ENCODE measurements around the gene PDIA6.
"Not testable (repeated sequence)": the region's sequence is repeated elsewhere in the genome, so short reads cannot be mapped to it uniquely, and the experiment has no call there.

Gene PDIA6

GRCh38 chr2:10833021-10833420 lies 20.4 kb upstream of the PDIA6 start:
- no peak for DNase-seq (ENCODE audit: low read depth in 3 of 3)

- peak; percentile 69 to 77 (median 70) for DNase-seq (ENCODE audit: low read depth in 3 of 3)
Observed at GRCh38 chr2:10832203-10832936, 19.8 kb upstream of the PDIA6 start.

GRCh38 chr2:10831400-10831985 lies 18.9 kb upstream of the PDIA6 start:
- DNase-seq (ENCODE audit: low read depth in 3 of 3), result no peak

GRCh38 chr2:10830641-10831399 lies 18.2 kb upstream of the PDIA6 start:
- no peak for DNase-seq (ENCODE audit: low read depth in 3 of 3)

- no peak for DNase-seq (ENCODE audit: low read depth in 3 of 3)
Observed at GRCh38 chr2:10830203-10830602, 17.6 kb upstream of the PDIA6 start.

GRCh38 chr2:10829299-10829698 lies 16.7 kb upstream of the PDIA6 start:
- no peak for DNase-seq (ENCODE audit: low read depth in 3 of 3)

GRCh38 chr2:10828346-10828745 lies 15.8 kb upstream of the PDIA6 start:
- DNase-seq (ENCODE audit: low read depth in 3 of 3), result no peak

GRCh38 chr2:10826625-10827024 lies 14.0 kb upstream of the PDIA6 start:
- DNase-seq (ENCODE audit: low read depth in 3 of 3), result no peak

GRCh38 chr2:10826026-10826425 lies 13.4 kb upstream of the PDIA6 start:
- DNase-seq (ENCODE audit: low read depth in 3 of 3), result no peak

- DNase-seq (ENCODE audit: low read depth in 3 of 3), result no peak
Observed at GRCh38 chr2:10824191-10824590, 11.6 kb upstream of the PDIA6 start.

GRCh38 chr2:10820978-10821695 lies 8.6 kb upstream of the PDIA6 start:
- DNase-seq (ENCODE audit: low read depth in 3 of 3), result no peak

- no peak for DNase-seq (ENCODE audit: low read depth in 3 of 3)
Observed at GRCh38 chr2:10820562-10820961, 8.0 kb upstream of the PDIA6 start.

GRCh38 chr2:10819714-10820314 lies 7.2 kb upstream of the PDIA6 start:
- no peak for DNase-seq (ENCODE audit: low read depth in 3 of 3)

- no peak for DNase-seq (ENCODE audit: low read depth in 3 of 3)
Observed at GRCh38 chr2:10818984-10819383, 6.4 kb upstream of the PDIA6 start.

GRCh38 chr2:10818305-10818704 lies 5.7 kb upstream of the PDIA6 start:
- not testable (repeated sequence) for DNase-seq (ENCODE audit: low read depth in 3 of 3)

- no peak for DNase-seq (ENCODE audit: low read depth in 3 of 3)
Observed at GRCh38 chr2:10817413-10817812, 4.8 kb upstream of the PDIA6 start.

GRCh38 chr2:10814571-10815331 lies 2.2 kb upstream of the PDIA6 start:
- DNase-seq (ENCODE audit: low read depth in 3 of 3), result no peak

- DNase-seq (ENCODE audit: low read depth in 3 of 3), result no peak
Observed at GRCh38 chr2:10814142-10814541, 1.6 kb upstream of the PDIA6 start.

GRCh38 chr2:10813163-10814138 lies 866 bp upstream of the PDIA6 start:
- not testable (repeated sequence) for DNase-seq (ENCODE audit: low read depth in 3 of 3)

- DNase-seq (ENCODE audit: low read depth in 3 of 3), result no peak
Observed at GRCh38 chr2:10811517-10811916, 1.1 kb downstream of the PDIA6 start.
